H1 (cell line): ENCODE data around the gene LAMTOR4. TPM values are rescaled to one million over a fixed set of nuclear protein-coding genes. Genes with fewer than 3 reads are reported as not detected.

ENCODE experiments used
- CTCF ChIA-PET: fragments of 300-600 bp; sonication (Branson Sonifier 250); formaldehyde crosslinking; loops from one replicate; lab custom pipeline; 2021; ENCODE audit not compliant: partially characterized antibody; lab: Charles Lee
- POLR2A ChIA-PET: fragments of 300-600 bp; sonication (Branson Sonifier 250); formaldehyde crosslinking; loops from one replicate; lab custom pipeline; 2021; ENCODE audit warnings: inconsistent platforms; ENCODE audit not compliant: partially characterized antibody; lab: Charles Lee
- DNase-seq, 2 experiments: peaks; one replicate each; pipeline versions ENCODE4 v3.0.0 to v3.0.0-alpha.2; 2010 to 2022; ENCODE audit warnings: low spot score in 2 of 2, low read depth in 1 of 2, mixed read lengths in 1 of 2
- FAIRE-seq: peaks from 2 replicates; lab custom pipeline; 2011; peaks lifted over from hg19 to GRCh38; lab: Jason Lieb, UNC
- H2AFZ ChIP-seq: 2 replicates; pipeline ENCODE4 v1.8.1; 2012; ENCODE audit warnings: low read length, inconsistent platforms
- H2AK5ac ChIP-seq: 2 replicates; pipeline ENCODE4 v1.6.1; 2013; ENCODE audit warnings: low read depth, low read length
- H2BK120ac ChIP-seq: replicated peaks from 2 replicates; pipeline ENCODE3; 2013; ENCODE audit warnings: low read depth, low read length, inconsistent platforms
- H2BK12ac ChIP-seq: 2 replicates; pipeline ENCODE4 v1.6.1; 2013; ENCODE audit warnings: low read depth, low read length
- H2BK15ac ChIP-seq: 2 replicates; pipeline ENCODE4 v1.6.1; 2013; ENCODE audit warnings: low read length
- H2BK20ac ChIP-seq: 2 replicates; pipeline ENCODE4 v1.6.1; 2013; ENCODE audit warnings: low read length
- H2BK5ac ChIP-seq: 2 replicates; pipeline ENCODE4 v1.6.1; 2013; ENCODE audit warnings: low read depth, low read length
- H3K14ac ChIP-seq: 2 replicates; pipeline ENCODE4 v1.6.1; 2013; ENCODE audit warnings: inconsistent platforms; ENCODE audit not compliant: insufficient read length
- H3K18ac ChIP-seq: 2 replicates; pipeline ENCODE4 v1.6.1; 2013; ENCODE audit warnings: low read length; ENCODE audit errors: extremely low read depth
- H3K23ac ChIP-seq: 2 replicates; pipeline ENCODE4 v1.6.1; 2013; ENCODE audit warnings: inconsistent platforms; ENCODE audit not compliant: insufficient read length
- H3K23me2 ChIP-seq: 2 replicates; pipeline ENCODE4 v1.6.1; 2013; ENCODE audit warnings: low read depth, low read length
- H3K27ac ChIP-seq: 2 replicates; pipeline ENCODE4 v1.6.1; 2011; ENCODE audit warnings: low read depth, low read length, inconsistent platforms
- H3K27me3 ChIP-seq, 4 experiments: replicated peaks in 1 of 4; 1 replicate in 1 of 4; 2 replicates in 3 of 4; pipeline versions ENCODE4 v1.6.1 to v1.8.1; 2011 to 2013; ENCODE audit warnings: low read length in 3 of 4, mild to moderate bottlenecking in 3 of 4, inconsistent platforms in 2 of 4, mixed read lengths in 2 of 4, moderate library complexity in 1 of 4; ENCODE audit not compliant: control insufficient read depth in 3 of 4, insufficient read depth in 3 of 4; ENCODE audit errors: extremely low read depth in 1 of 4
- H3K36me3 ChIP-seq, 4 experiments: 2 replicates each; pipeline versions ENCODE4 v1.6.1 to v1.8.1; 2011 to 2013; ENCODE audit warnings: mild to moderate bottlenecking in 4 of 4, low read length in 3 of 4, moderate library complexity in 2 of 4, control low read depth in 1 of 4, inconsistent platforms in 1 of 4; ENCODE audit not compliant: insufficient read depth in 4 of 4, control insufficient read depth in 2 of 4
- H3K4ac ChIP-seq: replicated peaks from 2 replicates; pipeline ENCODE3; 2013; ENCODE audit warnings: low read length, low read depth, mixed read lengths, inconsistent platforms; ENCODE audit not compliant: insufficient read length
- H3K4me1 ChIP-seq, 4 experiments: replicated peaks in 1 of 4; 1 replicate in 1 of 4; 2 replicates in 3 of 4; pipeline versions ENCODE4 v1.6.1 to v1.8.1; 2011 to 2013; ENCODE audit warnings: low read length in 3 of 4, inconsistent platforms in 2 of 4, mixed read lengths in 1 of 4; ENCODE audit not compliant: insufficient read depth in 4 of 4, control insufficient read depth in 3 of 4
- H3K4me2 ChIP-seq, 2 experiments: 2 replicates each; pipeline versions ENCODE4 v1.6.1 to v1.8.1; 2011 to 2013; ENCODE audit warnings: low read depth in 2 of 2, low read length in 2 of 2, control low read depth in 1 of 2, inconsistent platforms in 1 of 2, mild to moderate bottlenecking in 1 of 2; ENCODE audit not compliant: insufficient read depth in 1 of 2
- H3K4me3 ChIP-seq, 4 experiments: fragments of 200-600, 300-600 bp in 1 of 4; sonication (generic), shearing (Covaris generic), sonication (Bioruptor Twin) in 1 of 4; 2 replicates each; pipeline versions ENCODE4 v1.5.1 to v1.8.1; 2011 to 2016; ENCODE audit warnings: low read length in 4 of 4, low read depth in 3 of 4, control low read depth in 2 of 4, inconsistent platforms in 2 of 4, mild to moderate bottlenecking in 2 of 4, mixed read lengths in 1 of 4, moderate library complexity in 1 of 4; ENCODE audit not compliant: insufficient read depth in 2 of 4; ENCODE audit errors: extremely low read depth in 1 of 4
- H3K56ac ChIP-seq: replicated peaks from 2 replicates; pipeline ENCODE3; 2013; ENCODE audit warnings: low read depth, mild to moderate bottlenecking, mixed read lengths, low read length, inconsistent platforms; ENCODE audit not compliant: insufficient read length
- H3K79me1 ChIP-seq: 2 replicates; pipeline ENCODE4 v1.6.1; 2013; ENCODE audit warnings: low read depth, low read length, control low read depth
- H3K79me2 ChIP-seq, 2 experiments: 2 replicates each; pipeline versions ENCODE4 v1.6.1 to v1.8.1; 2012 to 2013; ENCODE audit warnings: low read length in 2 of 2, mild to moderate bottlenecking in 2 of 2, inconsistent platforms in 1 of 2; ENCODE audit not compliant: insufficient read depth in 2 of 2, control insufficient read depth in 1 of 2
- H3K9ac ChIP-seq, 4 experiments: replicated peaks in 1 of 4; 1 replicate in 1 of 4; 2 replicates in 3 of 4; pipeline versions ENCODE4 v1.6.1 to v1.8.1; 2011 to 2013; ENCODE audit warnings: low read depth in 3 of 4, low read length in 3 of 4, control low read depth in 2 of 4, mild to moderate bottlenecking in 2 of 4, moderate library complexity in 2 of 4, inconsistent platforms in 1 of 4; ENCODE audit errors: extremely low read depth in 1 of 4
- H3K9me3 ChIP-seq, 2 experiments: 2 replicates each; pipeline versions ENCODE4 v1.6.1 to v1.8.1; 2012 to 2013; ENCODE audit warnings: mild to moderate bottlenecking in 2 of 2, moderate library complexity in 2 of 2, control low read depth in 1 of 2, inconsistent platforms in 1 of 2, low read depth in 1 of 2, low read length in 1 of 2, mixed read lengths in 1 of 2; ENCODE audit not compliant: insufficient read depth in 2 of 2
- H4K20me1 ChIP-seq, 2 experiments: replicated peaks in 1 of 2; 2 replicates each; pipeline versions ENCODE3 to v1.8.1; 2011 to 2013; ENCODE audit warnings: inconsistent platforms in 2 of 2, low read length in 2 of 2, mild to moderate bottlenecking in 1 of 2; ENCODE audit not compliant: insufficient read depth in 2 of 2, control insufficient read depth in 1 of 2
- H4K5ac ChIP-seq: 2 replicates; pipeline ENCODE4 v1.6.1; 2013; ENCODE audit warnings: low read length, low read depth, mixed read lengths, inconsistent platforms; ENCODE audit not compliant: insufficient read length
- H4K8ac ChIP-seq: 2 replicates; pipeline ENCODE4 v1.8.0; 2013; ENCODE audit warnings: mild to moderate bottlenecking, moderate library complexity, low read length, inconsistent platforms; ENCODE audit not compliant: insufficient read depth; ENCODE audit errors: extremely low read depth
- H4K91ac ChIP-seq: replicated peaks from 2 replicates; pipeline ENCODE3; 2013; ENCODE audit warnings: low read length, mixed read lengths, inconsistent platforms; ENCODE audit not compliant: insufficient read length
- BCL11A ChIP-seq, 2 experiments: IDR thresholded peaks; one replicate each; pipeline ENCODE4 v1.6.1; 2011; ENCODE audit warnings: low read depth in 2 of 2, low read length in 2 of 2, mild to moderate bottlenecking in 2 of 2
- KDM4A ChIP-seq: IDR thresholded peaks from one replicate; pipeline ENCODE4 v1.7.1; 2012; ENCODE audit warnings: low read depth, mild to moderate bottlenecking, moderate library complexity, low read length, inconsistent platforms; ENCODE audit not compliant: severe bottlenecking
- KDM5A ChIP-seq: fragments of 200-600 bp; IDR thresholded peaks from 2 replicates; pipeline ENCODE4 v1.7.1; 2012; ENCODE audit warnings: mild to moderate bottlenecking, low read length, inconsistent platforms, mixed read lengths
- SUZ12 ChIP-seq: fragments of 200-600 bp; sonication (generic); IDR thresholded peaks from 2 replicates; pipeline ENCODE4 v1.6.1; 2012; ENCODE audit warnings: mild to moderate bottlenecking, inconsistent platforms, low read length, moderate library complexity, mixed read lengths
- WGBS, 2 experiments: shearing (Covaris generic) in 1 of 2; methylation state at CpG; one replicate each; pipeline versions ENCODE4 v1.1.6 to v1.1.7; 2013 to 2015; ENCODE audit warnings: low lambda C conversion rate in 2 of 2, mixed read lengths in 2 of 2, inconsistent platforms in 1 of 2, low coverage in 1 of 2, missing lambda C conversion rate in 1 of 2; ENCODE audit not compliant: insufficient replicate concordance in 2 of 2, insufficient coverage in 1 of 2, insufficient read length in 1 of 2; ENCODE audit errors: extremely low coverage in 1 of 2, missing lambda C conversion rate in 1 of 2; 5-methylcytosine and 5-hydroxymethylcytosine counted together
- polyA plus RNA-seq, 7 experiments: library from polyadenylated mRNA; depleted of rRNA in 3 of 7; stranded (reverse) in 5 of 7; unstranded in 2 of 7; fragments of >200 nt in 5 of 7; fragments of 200-250 nt in 2 of 7; gene quantifications; 1 replicate in 5 of 7; 2 replicates in 1 of 7; 4 replicates in 1 of 7; pipeline versions ENCODE4 v1.2.1 to v1.2.3, GENCODE V29; 2011 to 2013; ENCODE audit warnings: missing spikeins in 2 of 7, mixed read lengths in 2 of 7
- total RNA-seq: library from RNA; stranded (reverse); fragmentation: NEBNext Ultra II Directional; extraction: Animal tissue kit (Norgen Biotek cat#: 25700); gene quantifications from 2 replicates; pipeline ENCODE4 v1.2.1, GENCODE V29; 2021
- TF ChIP-seq, protein P1 (sequence below): IDR thresholded peaks from 2 replicates; pipeline ENCODE4 v1.6.1; 2011; ENCODE audit warnings: low read length, improper control_type of control experiment

Gene LAMTOR4
- total and polyA plus RNA-seq, 2 of the 8 experiments (the other 6 are each of a cell fraction or from before 2014, with no cell fraction given): 153 to 622 TPM

DNA sequence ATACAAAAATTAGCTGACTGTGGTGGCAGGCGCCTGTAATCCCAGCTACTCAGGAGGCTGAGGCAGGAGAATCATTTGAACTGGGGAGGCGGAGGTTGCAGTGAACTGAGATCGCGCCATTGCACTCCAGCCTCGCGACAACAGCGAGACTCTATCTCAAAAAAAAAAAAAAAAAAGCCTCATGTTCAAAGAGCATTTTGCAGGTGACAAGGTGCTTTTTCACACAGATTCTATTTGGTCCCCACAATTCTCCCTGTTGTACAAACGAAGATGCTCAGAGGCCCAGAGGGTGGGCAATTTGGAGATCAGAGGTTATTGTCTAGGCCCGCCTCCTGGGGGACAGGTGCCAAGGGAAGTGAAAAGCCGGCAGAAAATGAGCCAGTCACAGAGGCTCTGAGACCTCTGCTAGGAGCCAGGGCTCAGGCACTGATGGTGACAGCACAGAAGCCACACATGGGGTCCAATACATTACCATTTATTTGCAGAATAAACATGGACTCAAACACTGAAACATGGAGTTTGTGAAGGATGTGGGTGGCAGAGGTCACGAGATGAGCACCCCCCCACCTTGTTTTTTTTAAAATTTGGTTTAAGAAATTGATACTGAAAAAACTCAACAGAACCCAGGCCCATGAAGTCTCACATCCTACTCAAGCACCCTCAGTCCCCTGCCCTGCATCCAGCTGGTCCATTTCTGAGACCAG lies 20.6 kb downstream of the LAMTOR4 start:
- no peak overlapping the region for H2AFZ ChIP-seq
- H3K23ac ChIP-seq: no peak overlapping the region
- H4K20me1 ChIP-seq: peaks cover 0 to 6% of the 10 kb centered on the region in 2 experiments
- peak overlapping the region; percentile 86 to 89; a peak in 2 of 4 replicates for H3K4me2 ChIP-seq
- no peak overlapping the region for H3K14ac ChIP-seq
- WGBS, 2 experiments: 83% methylated on average over 11 of the region's 11 CpGs; no CpG with 5 or more reads in 1 of the 2 experiments
- H2BK120ac ChIP-seq: no peak overlapping the region
- H4K8ac ChIP-seq: no peak overlapping the region
- H2BK15ac ChIP-seq: no peak overlapping the region
- DNase-seq: no peak
- no peak overlapping the region for H3K9ac ChIP-seq
- H2BK12ac ChIP-seq: no peak overlapping the region
- TF ChIP-seq SUZ12 (no peak), KDM5A (no peak), BCL11A (IDR thresholded peaks at IDR 0.05; ENCODE audit: low read depth in 2 of 2, low read length in 2 of 2) (no peak), KDM4A (no peak)
- TF ChIP-seq, protein P1, sequence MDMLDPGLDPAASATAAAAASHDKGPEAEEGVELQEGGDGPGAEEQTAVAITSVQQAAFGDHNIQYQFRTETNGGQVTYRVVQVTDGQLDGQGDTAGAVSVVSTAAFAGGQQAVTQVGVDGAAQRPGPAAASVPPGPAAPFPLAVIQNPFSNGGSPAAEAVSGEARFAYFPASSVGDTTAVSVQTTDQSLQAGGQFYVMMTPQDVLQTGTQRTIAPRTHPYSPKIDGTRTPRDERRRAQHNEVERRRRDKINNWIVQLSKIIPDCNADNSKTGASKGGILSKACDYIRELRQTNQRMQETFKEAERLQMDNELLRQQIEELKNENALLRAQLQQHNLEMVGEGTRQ: no peak
- TF ChIP-seq, all 59 proteins: peak for 0
- Histone ChIP-seq H2AK5ac (no peak overlapping the region), H3K27me3 (peaks cover 0 to 10% (median 2%) of the 10 kb centered on the region in 4 experiments; a peak in 1 of 7 replicates), H3K36me3 (peaks cover 0 to 4% (median 0%) of the 10 kb centered on the region in 4 experiments; a peak in 2 of 8 replicates), H3K56ac (no peak overlapping the region), H2BK5ac (no peak overlapping the region), H4K5ac (no peak overlapping the region), H4K91ac (no peak overlapping the region), H3K23me2 (peaks cover 14% of the 10 kb centered on the region; the same call in 1 of the 2 replicates), H3K4ac (no peak overlapping the region), H3K79me1 (no peaks in the 10 kb centered on the region; the same call in none of the 2 replicates), H3K18ac (no peak overlapping the region), H3K4me3 (peak overlapping the region in 1 of 4 experiments; percentile 65; a peak in 1 of 8 replicates), H3K4me1 (peaks cover 11 to 27% (median 17%) of the 10 kb centered on the region in 4 experiments), H2BK20ac (no peak overlapping the region), H3K9me3 (no peaks in the 10 kb centered on the region), H3K79me2 (no peaks in the 10 kb centered on the region), H3K27ac (no peak overlapping the region)
- CTCF ChIA-PET: interaction anchor here (0.6 to 11.2 kb wide), 7 partner anchors 11 to 540 kb away, joined by 3 to 94 read pairs (median 6); no protein-coding TSS in a partner anchor
- no peak for FAIRE-seq
- POLR2A ChIA-PET: interaction anchor here (0.7 to 11.0 kb wide), 8 partner anchors 12 to 68 kb away, joined by 3 to 145 read pairs (median 7); partner anchors contain the start of genes AP4M1, MCM7 and TRAPPC14
